ENCODE measurements around the gene TRIM63. TPM values are rescaled to one million over a fixed set of nuclear protein-coding genes. Genes with fewer than 3 reads are reported as not detected.

Gene TRIM63
- total and polyA plus RNA-seq, 8 donors = 0.15 to 1.8 (median 0.29) TPM; not detected in 3

GRCh38 chr1:26027716-26028489 lies 39.5 kb downstream of the TRIM63 start:
- no peaks in the 10 kb centered on the region for H3K9me3 ChIP-seq
- no peak for TF ChIP-seq CTCF (IDR thresholded peaks at IDR 0.05)
- H3K4me3 ChIP-seq = no peak overlapping the region
- no peak overlapping the region for H3K27ac ChIP-seq
- no peaks in the 10 kb centered on the region for H3K36me3 ChIP-seq
- peak; percentile 28 for ATAC-seq
- no peaks in the 10 kb centered on the region for H3K4me1 ChIP-seq
- peak in 1 of 4 donors; percentile 2 for DNase-seq
- H3K27me3 ChIP-seq = no peaks in the 10 kb centered on the region
- intact Hi-C loops (cut with DNase I) = no loop called here

GRCh38 chr1:26025517-26025916 lies 41.9 kb downstream of the TRIM63 start:
- no peak overlapping the region for H3K4me3 ChIP-seq
- H3K27ac ChIP-seq = no peak overlapping the region
- no peaks in the 10 kb centered on the region for H3K27me3 ChIP-seq
- ATAC-seq (no peak), DNase-seq (peak in 1 of 4 donors; percentile 3)
- no peak for TF ChIP-seq CTCF (IDR thresholded peaks at IDR 0.05)
- intact Hi-C loops (cut with DNase I) = no loop called here
- no peaks in the 10 kb centered on the region for H3K4me1 ChIP-seq
- H3K36me3 ChIP-seq = no peaks in the 10 kb centered on the region
- H3K9me3 ChIP-seq = no peaks in the 10 kb centered on the region

GRCh38 chr1:26025060-26025459 lies 42.4 kb downstream of the TRIM63 start:
- no peaks in the 10 kb centered on the region for H3K36me3 ChIP-seq
- no peaks in the 10 kb centered on the region for H3K27me3 ChIP-seq
- no peak overlapping the region for H3K4me3 ChIP-seq
- ATAC-seq (no peak), DNase-seq (peak in 1 of 4 donors; percentile 25)
- no peak for TF ChIP-seq CTCF (IDR thresholded peaks at IDR 0.05)
- intact Hi-C loops (cut with DNase I) = no loop called here
- H3K4me1 ChIP-seq = no peaks in the 10 kb centered on the region
- H3K9me3 ChIP-seq = no peaks in the 10 kb centered on the region
- no peak overlapping the region for H3K27ac ChIP-seq

GRCh38 chr1:26023826-26024225 lies 43.6 kb downstream of the TRIM63 start:
- ATAC-seq (no peak), DNase-seq (no peak)
- Histone ChIP-seq H3K4me1 (no peaks in the 10 kb centered on the region), H3K27me3 (no peaks in the 10 kb centered on the region), H3K27ac (no peak overlapping the region), H3K9me3 (no peaks in the 10 kb centered on the region), H3K4me3 (no peak overlapping the region), H3K36me3 (no peaks in the 10 kb centered on the region)
- TF ChIP-seq CTCF (IDR thresholded peaks at IDR 0.05) = no peak
- intact Hi-C loops (cut with DNase I) = no loop called here

- no peak for TF ChIP-seq CTCF (IDR thresholded peaks at IDR 0.05)
- intact Hi-C loops (cut with DNase I) = no loop called here
- H3K4me3 ChIP-seq = no peak overlapping the region
- no peaks in the 10 kb centered on the region for H3K4me1 ChIP-seq
- no peak for DNase-seq
- no peak overlapping the region for H3K27ac ChIP-seq
- H3K36me3 ChIP-seq = no peaks in the 10 kb centered on the region
- H3K27me3 ChIP-seq = no peaks in the 10 kb centered on the region
- H3K9me3 ChIP-seq = no peaks in the 10 kb centered on the region
- no peak for ATAC-seq
These were observed 44.4 kb downstream of the TRIM63 start for GRCh38 chr1:26023009-26023408.

Data from left lung (tissue), 10 donors.